IPS-NIHi7 (cell line): ENCODE data around the gene CCND3.

Experiments used
- DNase-seq: peaks from one replicate; pipeline ENCODE4 v3.0.0; 2012; ENCODE audit warnings: mixed read lengths; ENCODE audit errors: extremely low spot score

Gene CCND3

GRCh38 chr6:41941280-41942066, at the start of gene CCND3:
CCND3 (minus strand) TSS chr6:41941808; CDS start chr6:41941649, 159 bp downstream.
- peak; percentile 80 for DNase-seq

GRCh38 chr6:41986339-41986738, 44.7 kb upstream of the CCND3 start:
- DNase-seq, result no peak

GRCh38 chr6:41984623-41985022, 43.0 kb upstream of the CCND3 start:
- no peak for DNase-seq

GRCh38 chr6:41976794-41977484, 35.3 kb upstream of the CCND3 start:
- DNase-seq, result no peak

- DNase-seq, result no peak
Measured at GRCh38 chr6:41975276-41975675, 33.7 kb upstream of the CCND3 start.

GRCh38 chr6:41974281-41974825, 32.7 kb upstream of the CCND3 start:
- no peak for DNase-seq

GRCh38 chr6:41972826-41973225, 31.2 kb upstream of the CCND3 start:
- no peak for DNase-seq

GRCh38 chr6:41970436-41970846, 28.8 kb upstream of the CCND3 start:
- no peak for DNase-seq

GRCh38 chr6:41967312-41968287, 26.0 kb upstream of the CCND3 start:
- no peak for DNase-seq

- peak; percentile 67 for DNase-seq
Measured at GRCh38 chr6:41966961-41967311, 25.3 kb upstream of the CCND3 start.

GRCh38 chr6:41966214-41966920, 24.8 kb upstream of the CCND3 start:
- no peak for DNase-seq

- peak; percentile 83 for DNase-seq
Measured at GRCh38 chr6:41965429-41966213, 24.0 kb upstream of the CCND3 start.

GRCh38 chr6:41964201-41964887, 22.7 kb upstream of the CCND3 start:
- DNase-seq, result no peak

- DNase-seq, result no peak
Measured at GRCh38 chr6:41963371-41963770, 21.8 kb upstream of the CCND3 start.

- no peak for DNase-seq
Measured at GRCh38 chr6:41960028-41960427, 18.4 kb upstream of the CCND3 start.

- DNase-seq, result no peak
Measured at GRCh38 chr6:41958022-41958856, 16.6 kb upstream of the CCND3 start.

GRCh38 chr6:41957117-41957516, 15.5 kb upstream of the CCND3 start:
- no peak for DNase-seq

GRCh38 chr6:41955412-41955811, 13.8 kb upstream of the CCND3 start:
- DNase-seq, result no peak

- DNase-seq, result no peak
Measured at GRCh38 chr6:41954668-41955067, 13.1 kb upstream of the CCND3 start.
